Testis (tissue), 3 donors: ENCODE measurements around the gene PDLIM7. TPM values are rescaled to one million over a fixed set of nuclear protein-coding genes. Genes with fewer than 3 reads are reported as not detected.

Experiments used
- DNase-seq: peaks from one replicate; pipeline ENCODE4 v3.0.0-alpha.2; 2019
- H3K27ac ChIP-seq, 2 donors: fragments of 200-600 bp; sonication (generic); one replicate each; pipeline ENCODE4 v1.5.1; 2019
- H3K27me3 ChIP-seq: fragments of 200-600 bp; sonication (generic); one replicate; pipeline ENCODE4 v1.5.1; 2019
- H3K36me3 ChIP-seq: fragments of 200-600 bp; sonication (generic); one replicate; pipeline ENCODE4 v1.5.1; 2017; ENCODE audit warnings: low read depth; ENCODE audit errors: missing control alignments
- H3K4me1 ChIP-seq: fragments of 200-600 bp; sonication (generic); one replicate; pipeline ENCODE4 v1.5.1; 2019
- H3K4me3 ChIP-seq, 2 donors: fragments of 200-600 bp; sonication (generic); one replicate each; pipeline ENCODE4 v1.5.1; 2017 to 2019
- H3K9me3 ChIP-seq: fragments of 200-600 bp; sonication (generic); one replicate; pipeline ENCODE4 v1.5.1; 2017
- CTCF ChIP-seq, 3 experiments: fragments of 450-650 bp in 2 of 3; fragments of 200-600 bp in 1 of 3; sonication (generic) in 1 of 3; IDR thresholded peaks; one replicate each; pipeline ENCODE4 v1.5.1; 2016 to 2019; ENCODE audit warnings: antibody characterized with exemption in 3 of 3, mild to moderate bottlenecking in 2 of 3, moderate library complexity in 1 of 3
- POLR2A ChIP-seq: fragments of 450-650 bp; IDR thresholded peaks from one replicate; pipeline ENCODE4 v1.6.1; 2017; ENCODE audit warnings: antibody characterized with exemption, mild to moderate bottlenecking, moderate library complexity
- whole genome bisulfite sequencing, 2 donors: methylation state at CpG; one replicate each; pipeline ENCODE4 v1.1.5; 2018; 5-methylcytosine and 5-hydroxymethylcytosine counted together
- intact Hi-C: fragments of 100-400 bp; cut with DNase I; formaldehyde crosslinking; loops from one replicate; pipeline ENCODE4 v1.15.1; 2023; ENCODE audit warnings: low total_unique reads
- polyA plus RNA-seq: library from polyadenylated mRNA; stranded (reverse); fragments of 350-450 nt; fragmentation: Illumina TruSeq; extraction: RNeasy Lipid Tissue Mini Kit (QIAGEN cat#74804); gene quantifications from one replicate; pipeline ENCODE4 v1.2.3, GENCODE V29; 2014; ENCODE audit warnings: low read depth, low replicate concordance; ENCODE audit not compliant: insufficient read depth
- total RNA-seq, 2 donors: library from RNA; depleted of rRNA; stranded (reverse); fragments of >200 nt; gene quantifications; one replicate each; pipeline ENCODE4 v1.2.3, GENCODE V29; 2016

The PDLIM7 gene
- total and polyA plus RNA-seq, 3 donors from 2014 or later: 72.2 to 118 (median 90.5) TPM

GRCh38 chr5:177507596-177508220 lies 10.3 kb upstream of the PDLIM7 start:
- H3K9me3 ChIP-seq: no peaks in the 10 kb centered on the region
- TF ChIP-seq POLR2A: no peak
- TF ChIP-seq CTCF (IDR thresholded peaks at IDR 0.05): no peak
- H3K36me3 ChIP-seq: no peaks in the 10 kb centered on the region
- peaks cover 2% of the 10 kb centered on the region for H3K4me1 ChIP-seq
- 88 to 92% methylated on average over 17 of the region's 17 CpGs for WGBS, 2 donors
- no peak overlapping the region for H3K4me3 ChIP-seq
- intact Hi-C loops: loop anchor here (10.0 kb wide), 1 partner anchor 113 kb away; no protein-coding TSS in a partner anchor
- no peaks in the 10 kb centered on the region for H3K27me3 ChIP-seq
- no peak for DNase-seq
- no peak overlapping the region for H3K27ac ChIP-seq

GRCh38 chr5:177507165-177507564 lies 9.8 kb upstream of the PDLIM7 start:
- peaks cover 2% of the 10 kb centered on the region for H3K4me1 ChIP-seq
- no peaks in the 10 kb centered on the region for H3K36me3 ChIP-seq
- no peaks in the 10 kb centered on the region for H3K27me3 ChIP-seq
- DNase-seq: no peak
- H3K27ac ChIP-seq: no peak overlapping the region
- TF ChIP-seq POLR2A (no peak), CTCF (IDR thresholded peaks at IDR 0.05) (no peak)
- 85 to 90% methylated on average over 9 of the region's 9 CpGs for WGBS, 2 donors
- H3K9me3 ChIP-seq: no peaks in the 10 kb centered on the region
- H3K4me3 ChIP-seq: no peak overlapping the region
- intact Hi-C loops: loop anchor here (10.0 kb wide), 1 partner anchor 112 kb away; no protein-coding TSS in a partner anchor

GRCh38 chr5:177505075-177505474 lies 7.7 kb upstream of the PDLIM7 start:
- Histone ChIP-seq H3K4me3 (no peak overlapping the region), H3K27ac (no peak overlapping the region), H3K36me3 (no peaks in the 10 kb centered on the region), H3K9me3 (no peaks in the 10 kb centered on the region), H3K4me1 (peaks cover 19% of the 10 kb centered on the region), H3K27me3 (no peaks in the 10 kb centered on the region)
- DNase-seq: no peak
- intact Hi-C loops: loop anchor here (10.0 kb wide), 1 partner anchor 110 kb away; no protein-coding TSS in a partner anchor
- TF ChIP-seq CTCF (IDR thresholded peaks at IDR 0.05): no peak
- no peak for TF ChIP-seq POLR2A
- WGBS, 2 donors: 90 to 98% methylated on average over 2 to 4 of the region's 4 CpGs

GRCh38 chr5:177504086-177505056 lies 7.0 kb upstream of the PDLIM7 start:
- intact Hi-C loops: loop anchor here (10.0 kb wide), 1 partner anchor 110 kb away; no protein-coding TSS in a partner anchor
- H3K4me1 ChIP-seq: peaks cover 22% of the 10 kb centered on the region
- H3K4me3 ChIP-seq: no peak overlapping the region
- TF ChIP-seq POLR2A: no peak
- TF ChIP-seq CTCF (IDR thresholded peaks at IDR 0.05): no peak
- no peak for DNase-seq
- WGBS, 2 donors: 92% methylated on average over 5 to 29 of the region's 47 CpGs
- no peaks in the 10 kb centered on the region for H3K9me3 ChIP-seq
- H3K27ac ChIP-seq: no peak overlapping the region
- no peaks in the 10 kb centered on the region for H3K27me3 ChIP-seq
- H3K36me3 ChIP-seq: no peaks in the 10 kb centered on the region
